Measurements from ENCODE around the gene TEKT3.

Gene TEKT3

GRCh38 chr17:15263206-15263579, 78.2 kb downstream of the TEKT3 start:
- no peak for DNase-seq

- no peak for DNase-seq
Measured at GRCh38 chr17:15262291-15263205, 78.8 kb downstream of the TEKT3 start.

- DNase-seq, result no peak
Measured at GRCh38 chr17:15261802-15262290, 79.6 kb downstream of the TEKT3 start.

GRCh38 chr17:15261258-15261801, 80.1 kb downstream of the TEKT3 start:
- DNase-seq, result no peak

GRCh38 chr17:15260376-15261257, 80.8 kb downstream of the TEKT3 start:
- peak; percentile 32 for DNase-seq

GRCh38 chr17:15257796-15258512, 83.4 kb downstream of the TEKT3 start:
- no peak for DNase-seq

- peak; percentile 60 for DNase-seq
Measured at GRCh38 chr17:15257258-15257788, 84.1 kb downstream of the TEKT3 start.

- no peak for DNase-seq
Measured at GRCh38 chr17:15256689-15257088, 84.7 kb downstream of the TEKT3 start.

GRCh38 chr17:15255713-15256454, 85.5 kb downstream of the TEKT3 start:
- DNase-seq, result no peak

All from stimulated activated CD4-positive, alpha-beta T cell treated with anti-CD3 and anti-CD28 coated beads, Interleukin-4, amount 100 ng/mL, for 24 hours (primary cell).